ENCODE measurements around the gene ANKFY1. TPM values are rescaled to one million over a fixed set of nuclear protein-coding genes. Genes with fewer than 3 reads are reported as not detected.
A peak's percentile ranks its signal among the peaks of the same experiment; 100 is the strongest.

ANKFY1 gene
- total and polyA plus RNA-seq, 11 donors = 9.4 to 44.9 (median 23.9) TPM

GRCh38 chr17:4270736-4271135 is 7.0 kb upstream of the ANKFY1 start:
- H3K9me3 ChIP-seq = no peaks in the 10 kb centered on the region
- H3K27ac ChIP-seq = peak overlapping the region in 11 of 12 donors; percentile 17 to 77 (median 61)
- peak; percentile 12 to 37 (median 20) for ATAC-seq
- intact Hi-C loops (cut with DNase I) = no loop called here
- H3K4me1 ChIP-seq = peaks cover 0 to 40% (median 14%) of the 10 kb centered on the region in 12 donors
- no peak overlapping the region for H3K4me3 ChIP-seq
- peaks cover 0 to 37% (median 13%) of the 10 kb centered on the region in 9 donors for H3K36me3 ChIP-seq
- WGBS, 4 donors = 27 to 39% (median 32%) methylated on average over 3 of the region's 3 CpGs
- no peak for TF ChIP-seq POLR2A (IDR thresholded peaks at IDR 0.05)
- TF ChIP-seq, protein P1, sequence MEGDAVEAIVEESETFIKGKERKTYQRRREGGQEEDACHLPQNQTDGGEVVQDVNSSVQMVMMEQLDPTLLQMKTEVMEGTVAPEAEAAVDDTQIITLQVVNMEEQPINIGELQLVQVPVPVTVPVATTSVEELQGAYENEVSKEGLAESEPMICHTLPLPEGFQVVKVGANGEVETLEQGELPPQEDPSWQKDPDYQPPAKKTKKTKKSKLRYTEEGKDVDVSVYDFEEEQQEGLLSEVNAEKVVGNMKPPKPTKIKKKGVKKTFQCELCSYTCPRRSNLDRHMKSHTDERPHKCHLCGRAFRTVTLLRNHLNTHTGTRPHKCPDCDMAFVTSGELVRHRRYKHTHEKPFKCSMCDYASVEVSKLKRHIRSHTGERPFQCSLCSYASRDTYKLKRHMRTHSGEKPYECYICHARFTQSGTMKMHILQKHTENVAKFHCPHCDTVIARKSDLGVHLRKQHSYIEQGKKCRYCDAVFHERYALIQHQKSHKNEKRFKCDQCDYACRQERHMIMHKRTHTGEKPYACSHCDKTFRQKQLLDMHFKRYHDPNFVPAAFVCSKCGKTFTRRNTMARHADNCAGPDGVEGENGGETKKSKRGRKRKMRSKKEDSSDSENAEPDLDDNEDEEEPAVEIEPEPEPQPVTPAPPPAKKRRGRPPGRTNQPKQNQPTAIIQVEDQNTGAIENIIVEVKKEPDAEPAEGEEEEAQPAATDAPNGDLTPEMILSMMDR (IDR thresholded peaks at IDR 0.05) = no peak
- H3K27me3 ChIP-seq = no peaks in the 10 kb centered on the region
- DNase-seq = no peak

DNA sequence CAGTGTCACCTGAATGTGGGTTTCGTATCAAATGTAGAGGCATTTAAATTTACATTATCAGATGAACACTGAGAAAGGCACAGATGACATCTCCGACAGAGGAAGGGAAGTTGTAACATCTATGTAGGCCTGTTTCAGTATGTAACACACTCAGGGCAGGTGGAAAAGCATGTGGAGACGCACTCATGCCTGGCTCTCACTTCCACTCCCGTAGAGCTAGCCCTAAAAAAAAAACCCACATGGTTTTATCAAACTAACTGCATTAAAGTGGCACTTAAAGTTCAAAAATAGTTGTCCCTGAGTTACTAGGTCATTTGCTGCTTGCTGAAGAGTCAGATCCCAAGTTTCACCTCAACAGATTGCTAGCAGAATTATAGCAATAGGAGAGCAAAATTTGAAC is 6.1 kb upstream of the ANKFY1 start:
- Histone ChIP-seq H3K36me3 (peaks cover 0 to 37% (median 13%) of the 10 kb centered on the region in 9 donors), H3K27me3 (no peaks in the 10 kb centered on the region), H3K4me3 (no peak overlapping the region), H3K9me3 (no peaks in the 10 kb centered on the region), H3K27ac (peak overlapping the region in 10 of 12 donors; percentile 37 to 77 (median 62)), H3K4me1 (peaks cover 0 to 43% (median 14%) of the 10 kb centered on the region in 12 donors)
- DNase-seq = no peak
- TF ChIP-seq POLR2A (IDR thresholded peaks at IDR 0.05) = no peak
- TF ChIP-seq, protein P1 (IDR thresholded peaks at IDR 0.05) = no peak
- ATAC-seq = peak in 3 of 4 donors; percentile 35 to 69 (median 38)
- WGBS, 4 donors = 47 to 63% (median 58%) methylated on average over 4 of the region's 4 CpGs
- intact Hi-C loops (cut with DNase I) = loop anchor here in 3 of 10 donors (5.0 to 10.0 kb wide), 3 partner anchors 55 to 97 kb away; partner anchors contain the start of gene UBE2G1 (in 2 of the 3)

DNA sequence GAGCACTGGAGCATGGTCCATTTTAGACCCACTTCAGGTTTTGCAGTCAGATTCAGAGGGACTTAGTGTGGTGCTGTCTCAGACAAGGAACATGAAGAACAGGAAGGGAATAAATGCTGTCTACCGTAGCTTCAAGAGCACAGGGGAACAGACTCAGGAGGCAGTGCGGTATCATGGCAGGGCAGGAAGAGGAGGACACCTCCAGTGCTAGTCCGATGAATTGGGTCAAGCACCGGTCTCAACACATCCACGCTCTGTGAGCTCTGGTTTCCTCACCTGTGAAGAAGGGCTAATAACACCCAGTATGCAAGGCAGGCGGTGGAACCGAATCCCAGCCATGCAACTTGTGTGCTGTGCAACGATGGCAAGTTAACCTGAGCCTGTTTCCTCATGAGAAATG is 3.6 kb upstream of the ANKFY1 start:
- ATAC-seq = no peak
- Histone ChIP-seq H3K27me3 (no peaks in the 10 kb centered on the region), H3K36me3 (peaks cover 0 to 36% (median 13%) of the 10 kb centered on the region in 9 donors), H3K4me1 (peaks cover 3 to 50% (median 19%) of the 10 kb centered on the region in 12 donors), H3K9me3 (no peaks in the 10 kb centered on the region), H3K4me3 (no peak overlapping the region), H3K27ac (no peak overlapping the region)
- no peak for TF ChIP-seq POLR2A (IDR thresholded peaks at IDR 0.05)
- TF ChIP-seq, protein P1 (IDR thresholded peaks at IDR 0.05) = no peak
- 92 to 96% (median 95%) methylated on average over 8 of the region's 8 CpGs for WGBS, 4 donors
- intact Hi-C loops (cut with DNase I) = loop anchor here in 3 of 10 donors (5.0 to 10.0 kb wide), 3 partner anchors 53 to 100 kb away; partner anchors contain the start of gene UBE2G1 (in 2 of the 3)
- DNase-seq = no peak

DNA sequence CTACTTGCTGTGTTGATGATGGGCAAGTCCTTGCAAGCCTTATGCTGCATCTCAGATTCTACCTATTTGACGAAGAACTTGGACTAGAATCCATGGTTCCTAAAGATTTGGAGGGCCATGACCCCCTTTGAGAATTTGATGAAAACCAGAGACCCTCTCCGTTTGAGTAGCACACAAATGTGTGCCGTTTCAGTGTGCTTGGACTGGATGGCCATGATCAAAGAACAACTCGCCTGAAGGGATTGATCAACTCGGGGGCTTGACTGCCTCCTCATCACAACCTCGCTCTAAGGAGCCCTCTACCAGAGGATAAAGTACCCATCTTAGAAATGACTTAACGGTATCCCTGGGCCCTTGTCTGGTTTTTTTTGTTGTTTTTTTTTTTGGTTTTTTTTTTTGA is 2.8 kb upstream of the ANKFY1 start:
- no peaks in the 10 kb centered on the region for H3K9me3 ChIP-seq
- H3K4me1 ChIP-seq = peaks cover 6 to 53% (median 27%) of the 10 kb centered on the region in 12 donors
- H3K27me3 ChIP-seq = no peaks in the 10 kb centered on the region
- no peak overlapping the region for H3K27ac ChIP-seq
- WGBS, 4 donors = 80 to 86% (median 81%) methylated on average over 7 of the region's 7 CpGs
- DNase-seq = no peak
- H3K36me3 ChIP-seq = peaks cover 0 to 34% (median 13%) of the 10 kb centered on the region in 9 donors
- H3K4me3 ChIP-seq = no peak overlapping the region
- intact Hi-C loops (cut with DNase I) = loop anchor here in 3 of 10 donors (5.0 to 10.0 kb wide), 3 partner anchors 52 to 101 kb away; partner anchors contain the start of gene UBE2G1 (in 2 of the 3)
- no peak for ATAC-seq
- no peak for TF ChIP-seq POLR2A (IDR thresholded peaks at IDR 0.05)
- TF ChIP-seq, protein P1 (IDR thresholded peaks at IDR 0.05) = no peak
